ENCODE measurements around the gene ZNF816. TPM values are rescaled to one million over a fixed set of nuclear protein-coding genes. Genes with fewer than 3 reads are reported as not detected.
A peak's percentile ranks its signal among the peaks of the same experiment; 100 is the strongest.

Gene ZNF816
- total RNA-seq, 4 donors from 2014 or later: 6.8 to 14.5 (median 9.2) TPM

- DNase-seq (ENCODE audit: low spot score in 2 of 2): peak in 1 of 2 donors; percentile 66
- peaks cover 23% of the 10 kb centered on the region for H3K36me3 ChIP-seq
- peak overlapping the region; percentile 87 for H3K27ac ChIP-seq
- H3K9me3 ChIP-seq: peaks cover 3% of the 10 kb centered on the region
- no peak for TF ChIP-seq POLR2AphosphoS5 (IDR thresholded peaks at IDR 0.05)
- TF ChIP-seq EP300 (IDR thresholded peaks at IDR 0.05): no peak
- peak overlapping the region; percentile 76 for H3K4me3 ChIP-seq
- 21% methylated on average over 5 of the region's 5 CpGs for WGBS
- H3K4me1 ChIP-seq: peaks cover 21% of the 10 kb centered on the region
- no peaks in the 10 kb centered on the region for H3K27me3 ChIP-seq
Measured at GRCh38 chr19:52961981-52962380, 700 bp downstream of the ZNF816 start.

- WGBS: 89% methylated on average over 11 of the region's 11 CpGs
- H3K27ac ChIP-seq: no peak overlapping the region
- peak in 1 of 2 donors; percentile 34 for DNase-seq (ENCODE audit: low spot score in 2 of 2)
- H3K27me3 ChIP-seq: no peaks in the 10 kb centered on the region
- H3K36me3 ChIP-seq: peaks cover 45% of the 10 kb centered on the region
- TF ChIP-seq EP300 (IDR thresholded peaks at IDR 0.05): no peak
- H3K9me3 ChIP-seq: peaks cover 11% of the 10 kb centered on the region
- peaks cover 21% of the 10 kb centered on the region for H3K4me1 ChIP-seq
- no peak overlapping the region for H3K4me3 ChIP-seq
Measured at GRCh38 chr19:52959613-52960295, 2.9 kb downstream of the ZNF816 start.

GRCh38 chr19:52957591-52957990, 5.1 kb downstream of the ZNF816 start:
- no peak overlapping the region for H3K4me3 ChIP-seq
- peaks cover 63% of the 10 kb centered on the region for H3K36me3 ChIP-seq
- 84% methylated on average over 8 of the region's 8 CpGs for WGBS
- H3K27me3 ChIP-seq: no peaks in the 10 kb centered on the region
- no peak overlapping the region for H3K27ac ChIP-seq
- no peak for TF ChIP-seq POLR2A (IDR thresholded peaks at IDR 0.05)
- TF ChIP-seq EP300 (IDR thresholded peaks at IDR 0.05): no peak
- no peak for TF ChIP-seq CTCF (IDR thresholded peaks at IDR 0.05)
- no peak for TF ChIP-seq POLR2AphosphoS5 (IDR thresholded peaks at IDR 0.05)
- peaks cover 11% of the 10 kb centered on the region for H3K9me3 ChIP-seq
- DNase-seq (ENCODE audit: low spot score in 2 of 2): no peak
- H3K4me1 ChIP-seq: peaks cover 13% of the 10 kb centered on the region

GRCh38 chr19:52956917-52957316, 5.8 kb downstream of the ZNF816 start:
- H3K36me3 ChIP-seq: peaks cover 70% of the 10 kb centered on the region
- H3K4me1 ChIP-seq: peaks cover 9% of the 10 kb centered on the region
- no peaks in the 10 kb centered on the region for H3K27me3 ChIP-seq
- H3K9me3 ChIP-seq: peaks cover 14% of the 10 kb centered on the region
- peak in 1 of 2 donors; percentile 35 for DNase-seq (ENCODE audit: low spot score in 2 of 2)
- WGBS: 96% methylated on average over 10 of the region's 10 CpGs
- no peak overlapping the region for H3K4me3 ChIP-seq
- TF ChIP-seq POLR2A (IDR thresholded peaks at IDR 0.05): no peak
- no peak for TF ChIP-seq POLR2AphosphoS5 (IDR thresholded peaks at IDR 0.05)
- TF ChIP-seq CTCF (IDR thresholded peaks at IDR 0.05): no peak
- no peak for TF ChIP-seq EP300 (IDR thresholded peaks at IDR 0.05)
- H3K27ac ChIP-seq: no peak overlapping the region

- DNase-seq (ENCODE audit: low spot score in 2 of 2): no peak
- Histone ChIP-seq H3K9me3 (peaks cover 47% of the 10 kb centered on the region), H3K4me3 (no peak overlapping the region), H3K4me1 (no peaks in the 10 kb centered on the region), H3K36me3 (peaks cover 44% of the 10 kb centered on the region), H3K27me3 (no peaks in the 10 kb centered on the region), H3K27ac (no peak overlapping the region)
- no peak for TF ChIP-seq CTCF (IDR thresholded peaks at IDR 0.05)
- TF ChIP-seq EP300 (IDR thresholded peaks at IDR 0.05): no peak
- TF ChIP-seq POLR2AphosphoS5 (IDR thresholded peaks at IDR 0.05): no peak
- no peak for TF ChIP-seq POLR2A (IDR thresholded peaks at IDR 0.05)
- WGBS: 93% methylated on average over 1 of the region's 1 CpG
Measured at GRCh38 chr19:52949422-52949821, 13.3 kb downstream of the ZNF816 start.

GRCh38 chr19:52948025-52948770, 14.5 kb downstream of the ZNF816 start:
- TF ChIP-seq CTCF (IDR thresholded peaks at IDR 0.05) (no peak), EP300 (IDR thresholded peaks at IDR 0.05) (no peak), POLR2AphosphoS5 (IDR thresholded peaks at IDR 0.05) (no peak), POLR2A (IDR thresholded peaks at IDR 0.05) (no peak)
- Histone ChIP-seq H3K4me1 (peaks cover 4% of the 10 kb centered on the region), H3K27ac (no peak overlapping the region), H3K4me3 (no peak overlapping the region), H3K36me3 (peaks cover 36% of the 10 kb centered on the region), H3K9me3 (peaks cover 47% of the 10 kb centered on the region), H3K27me3 (no peaks in the 10 kb centered on the region)
- peak in 1 of 2 donors; percentile 2 for DNase-seq (ENCODE audit: low spot score in 2 of 2)
- WGBS: 92% methylated on average over 13 of the region's 13 CpGs

All from suprapubic skin (tissue), 4 donors.